ENCODE results near the gene ZNF592. TPM values are rescaled to one million over a fixed set of nuclear protein-coding genes. Genes with fewer than 3 reads are reported as not detected.

The ZNF592 gene
- total RNA-seq, 2 donors from 2014 or later = 9.7 to 18.4 TPM

DNA sequence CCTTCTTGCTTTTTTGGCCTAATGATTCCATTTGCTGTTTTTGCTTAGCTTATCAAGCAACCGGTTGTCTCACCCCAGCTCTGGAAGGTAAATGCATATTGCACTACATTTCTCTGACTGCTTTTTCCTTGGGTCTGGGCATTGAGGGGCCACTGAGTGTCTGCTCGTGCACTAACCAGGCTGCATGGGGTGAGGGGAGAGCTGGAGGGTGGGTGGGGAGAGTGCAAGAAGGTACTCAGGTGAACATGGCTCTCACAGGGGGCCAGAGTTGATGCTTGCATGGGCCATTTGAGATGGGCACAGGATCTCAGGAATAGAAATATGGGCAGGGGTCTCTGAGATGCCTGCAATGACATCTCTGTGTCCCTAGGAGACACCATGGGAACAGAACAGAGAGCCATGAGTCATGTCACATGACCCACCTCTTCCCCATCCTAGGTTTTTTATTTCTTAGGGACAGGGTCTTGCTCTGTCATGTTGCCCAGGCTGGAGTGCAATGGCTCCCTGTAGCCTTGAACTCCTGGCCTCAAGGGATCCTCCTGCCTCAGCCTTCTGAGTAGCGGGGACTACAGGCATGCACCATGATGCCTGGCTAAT lies 75.0 kb downstream of the ZNF592 start:
- no peak overlapping the region for H3K4me3 ChIP-seq

DNA sequence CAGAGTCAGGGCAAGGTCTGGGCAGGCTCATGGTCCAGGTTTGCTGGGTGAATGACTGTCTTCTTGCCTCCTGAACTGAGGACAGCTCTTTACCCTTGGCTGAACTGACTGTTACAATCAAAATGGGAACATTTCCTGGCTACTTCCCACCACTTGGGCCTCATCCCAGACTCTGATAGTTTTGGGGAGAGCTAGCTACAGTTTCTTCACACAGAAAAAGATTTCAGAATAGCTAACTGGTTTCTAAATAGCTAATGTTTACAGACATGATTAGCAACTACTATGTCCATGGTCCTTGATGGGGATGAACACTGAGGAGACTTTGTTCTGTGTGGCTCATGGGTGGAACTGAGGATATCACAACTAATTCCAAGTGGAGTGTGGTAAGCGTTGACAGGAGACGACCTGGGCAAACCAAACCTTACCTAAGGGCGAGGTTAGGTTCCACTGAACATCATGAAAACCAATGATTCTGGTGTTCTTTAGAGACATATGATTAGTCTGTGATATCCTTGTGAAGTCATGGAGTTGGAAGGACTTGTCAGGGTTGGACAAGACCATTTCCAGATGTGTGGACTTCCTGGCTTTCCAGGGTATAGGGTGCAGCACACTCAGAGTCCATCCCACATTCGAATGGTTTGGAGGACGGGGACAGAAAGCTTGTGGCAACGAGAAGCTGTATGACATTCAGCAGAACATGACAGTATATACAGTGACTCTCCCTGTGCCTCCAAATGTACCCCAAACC lies 76.0 kb downstream of the ZNF592 start:
- Histone ChIP-seq H3K9me3 (no peaks in the 10 kb centered on the region), H3K27ac (peak overlapping the region; percentile 89 to 93), H3K36me3 (peaks cover 13% of the 10 kb centered on the region), H3K4me3 (no peak overlapping the region), H3K27me3 (no peaks in the 10 kb centered on the region), H3K4me1 (peaks cover 0 to 99% of the 10 kb centered on the region in 2 donors)
- TF ChIP-seq, protein P1, sequence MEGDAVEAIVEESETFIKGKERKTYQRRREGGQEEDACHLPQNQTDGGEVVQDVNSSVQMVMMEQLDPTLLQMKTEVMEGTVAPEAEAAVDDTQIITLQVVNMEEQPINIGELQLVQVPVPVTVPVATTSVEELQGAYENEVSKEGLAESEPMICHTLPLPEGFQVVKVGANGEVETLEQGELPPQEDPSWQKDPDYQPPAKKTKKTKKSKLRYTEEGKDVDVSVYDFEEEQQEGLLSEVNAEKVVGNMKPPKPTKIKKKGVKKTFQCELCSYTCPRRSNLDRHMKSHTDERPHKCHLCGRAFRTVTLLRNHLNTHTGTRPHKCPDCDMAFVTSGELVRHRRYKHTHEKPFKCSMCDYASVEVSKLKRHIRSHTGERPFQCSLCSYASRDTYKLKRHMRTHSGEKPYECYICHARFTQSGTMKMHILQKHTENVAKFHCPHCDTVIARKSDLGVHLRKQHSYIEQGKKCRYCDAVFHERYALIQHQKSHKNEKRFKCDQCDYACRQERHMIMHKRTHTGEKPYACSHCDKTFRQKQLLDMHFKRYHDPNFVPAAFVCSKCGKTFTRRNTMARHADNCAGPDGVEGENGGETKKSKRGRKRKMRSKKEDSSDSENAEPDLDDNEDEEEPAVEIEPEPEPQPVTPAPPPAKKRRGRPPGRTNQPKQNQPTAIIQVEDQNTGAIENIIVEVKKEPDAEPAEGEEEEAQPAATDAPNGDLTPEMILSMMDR (IDR thresholded peaks at IDR 0.05) = no peak
- peak; percentile 80 for DNase-seq (ENCODE audit: low spot score)

More for the DNA sequence above, 75.0 kb downstream of the ZNF592 start:
- peaks cover 0 to 99% of the 10 kb centered on the region in 2 donors for H3K4me1 ChIP-seq
- H3K27me3 ChIP-seq = no peaks in the 10 kb centered on the region
- no peaks in the 10 kb centered on the region for H3K9me3 ChIP-seq
- TF ChIP-seq, protein P1 (IDR thresholded peaks at IDR 0.05) = no peak
- peak overlapping the region; percentile 89 to 93 for H3K27ac ChIP-seq
- DNase-seq (ENCODE audit: low spot score) = no peak
- H3K36me3 ChIP-seq = peaks cover 10% of the 10 kb centered on the region

DNA sequence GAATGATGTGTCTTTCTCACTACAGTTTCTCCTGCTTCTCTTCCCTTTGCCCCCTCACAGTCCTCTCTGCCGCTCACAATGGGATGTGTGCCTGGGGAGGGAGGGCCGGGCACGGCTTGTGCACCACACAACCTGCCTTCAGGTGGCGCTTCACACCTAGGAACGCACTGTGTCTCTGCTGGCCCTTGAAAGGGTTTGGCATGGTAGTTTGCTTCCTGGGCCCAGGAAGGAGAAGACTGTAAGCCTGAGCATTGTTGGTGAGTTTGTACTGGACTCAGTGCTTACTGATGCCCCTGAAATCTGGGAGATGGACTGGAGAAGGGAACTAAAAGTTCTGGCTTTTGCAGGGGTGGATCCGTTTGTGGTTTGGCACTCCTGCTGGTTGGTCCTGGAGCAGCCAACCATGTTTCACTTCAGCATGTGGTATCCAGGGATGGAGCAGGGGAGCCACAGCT lies 78.0 kb downstream of the ZNF592 start:
- Histone ChIP-seq H3K4me1 (peaks cover 0 to 95% of the 10 kb centered on the region in 2 donors), H3K36me3 (peaks cover 14% of the 10 kb centered on the region)

DNA sequence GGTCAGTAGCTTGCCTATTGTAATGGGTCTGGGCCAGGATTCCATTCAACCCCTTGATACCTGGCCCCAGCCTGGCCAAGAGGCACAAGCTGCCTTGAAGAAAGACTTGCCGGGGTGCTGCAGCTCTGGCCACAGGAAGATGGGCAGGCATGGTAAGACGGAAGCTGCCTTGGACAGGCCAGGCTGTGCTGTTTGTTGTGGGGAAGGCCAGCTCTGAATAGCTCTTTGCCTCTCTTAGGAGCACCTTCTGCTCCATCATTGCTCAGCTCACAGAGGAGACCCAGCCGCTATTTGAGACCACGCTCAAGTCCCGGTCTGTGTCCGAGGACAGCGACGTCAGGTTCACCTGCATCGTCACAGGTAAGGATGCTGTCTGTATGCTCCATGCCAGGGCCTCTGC lies 78.9 kb downstream of the ZNF592 start:
- TF ChIP-seq, protein P1 (IDR thresholded peaks at IDR 0.05) = no peak
- Histone ChIP-seq H3K27me3 (no peaks in the 10 kb centered on the region), H3K4me3 (no peak overlapping the region), H3K4me1 (peaks cover 0 to 89% of the 10 kb centered on the region in 2 donors), H3K9me3 (no peaks in the 10 kb centered on the region), H3K36me3 (peaks cover 17% of the 10 kb centered on the region), H3K27ac (peak overlapping the region; percentile 89 to 93)
- DNase-seq (ENCODE audit: low spot score) = no peak

More for the DNA sequence above, 78.0 kb downstream of the ZNF592 start:
- peak overlapping the region; percentile 89 to 93 for H3K27ac ChIP-seq
- TF ChIP-seq, protein P1 (IDR thresholded peaks at IDR 0.05) = peak in 1 of 2 donors; percentile 34
- H3K4me3 ChIP-seq = no peak overlapping the region
- no peaks in the 10 kb centered on the region for H3K27me3 ChIP-seq
- DNase-seq (ENCODE audit: low spot score) = no peak
- H3K9me3 ChIP-seq = no peaks in the 10 kb centered on the region

DNA sequence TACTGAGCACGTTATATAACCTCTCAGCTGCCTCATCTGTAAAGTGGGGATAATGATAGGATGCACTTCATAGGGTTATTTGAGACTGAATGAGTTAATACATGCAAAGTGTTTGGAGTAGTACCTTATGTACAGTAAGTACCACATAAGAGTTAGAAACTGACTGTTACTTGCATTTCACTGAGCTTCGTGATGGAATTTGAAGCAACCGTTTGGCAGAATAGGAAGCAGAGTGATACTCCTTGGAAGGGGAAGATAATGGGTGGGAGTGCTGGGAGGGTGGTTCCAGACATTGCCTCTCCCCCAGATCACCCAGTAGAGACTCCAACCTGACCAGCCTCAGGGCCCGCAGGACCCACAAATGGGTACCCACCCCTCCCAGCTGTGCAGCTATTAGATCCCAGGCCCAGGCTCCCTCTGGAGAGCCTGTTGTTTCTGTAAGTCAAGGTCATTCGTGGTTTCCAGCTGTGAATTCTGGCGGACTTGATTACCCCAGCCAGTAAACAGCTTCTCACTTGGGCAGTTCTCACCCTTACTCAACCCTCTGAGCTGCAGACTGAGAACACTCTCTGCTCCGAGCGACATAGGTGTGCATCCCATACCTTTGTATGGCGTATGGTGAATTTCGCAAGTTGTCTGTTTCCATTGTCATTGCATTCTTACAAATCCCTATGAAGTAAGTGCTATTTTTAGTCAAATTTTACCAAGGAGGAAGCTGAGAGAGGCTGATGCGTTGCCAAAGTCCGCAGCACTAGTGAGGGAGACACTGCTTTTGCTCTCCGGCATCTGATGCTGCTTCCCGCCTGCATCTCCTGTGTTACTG lies 79.9 kb downstream of the ZNF592 start:
- Histone ChIP-seq H3K36me3 (peaks cover 22% of the 10 kb centered on the region), H3K4me1 (peaks cover 0 to 89% of the 10 kb centered on the region in 2 donors), H3K4me3 (no peak overlapping the region), H3K9me3 (no peaks in the 10 kb centered on the region), H3K27ac (peak overlapping the region; percentile 89 to 93), H3K27me3 (no peaks in the 10 kb centered on the region)
- TF ChIP-seq, protein P1 (IDR thresholded peaks at IDR 0.05) = no peak
- no peak for DNase-seq (ENCODE audit: low spot score)
